Hepatocyte (in vitro differentiated cells): ENCODE measurements around the gene IL2RG. TPM values are rescaled to one million over a fixed set of nuclear protein-coding genes. Genes with fewer than 3 reads are reported as not detected.
A peak's percentile ranks its signal among the peaks of the same experiment; 100 is the strongest.

ENCODE experiments used
- DNase-seq: peaks from one replicate; pipeline ENCODE4 v3.0.0-alpha.2; 2016; ENCODE audit warnings: low spot score
- H2AFZ ChIP-seq: fragments of 200-600 bp; sonication (generic); 2 replicates; pipeline ENCODE4 v1.6.0; 2016; ENCODE audit warnings: antibody characterized with exemption, mild to moderate bottlenecking
- H3K27ac ChIP-seq: fragments of 200-600 bp; sonication (generic); 2 replicates; pipeline ENCODE4 v1.5.1; 2016; ENCODE audit warnings: mild to moderate bottlenecking
- H3K27me3 ChIP-seq: fragments of 200-600 bp; sonication (generic); 2 replicates; pipeline ENCODE4 v1.6.1; 2016
- H3K36me3 ChIP-seq: fragments of 200-600 bp; sonication (generic); replicated peaks from 2 replicates; pipeline ENCODE4 v1.5.1; 2016; ENCODE audit warnings: low read depth; ENCODE audit not compliant: insufficient read depth
- H3K4me1 ChIP-seq: fragments of 200-600 bp; sonication (generic); 2 replicates; pipeline ENCODE4 v1.5.1; 2016; ENCODE audit warnings: mild to moderate bottlenecking, moderate library complexity; ENCODE audit not compliant: insufficient read depth
- H3K4me2 ChIP-seq: fragments of 200-600 bp; sonication (generic); 2 replicates; pipeline ENCODE4 v1.6.0; 2016
- H3K4me3 ChIP-seq: fragments of 200-600 bp; sonication (generic); 2 replicates; pipeline ENCODE4 v1.5.1; 2016; ENCODE audit warnings: mild to moderate bottlenecking
- H3K79me2 ChIP-seq: fragments of 200-600 bp; sonication (generic); 2 replicates; pipeline ENCODE4 v1.6.0; 2017; ENCODE audit warnings: mild to moderate bottlenecking
- H3K9me2 ChIP-seq: fragments of 200-600 bp; sonication (generic); replicated peaks from 2 replicates; pipeline ENCODE4 v1.6.0; 2017; ENCODE audit warnings: mild to moderate bottlenecking; ENCODE audit not compliant: insufficient read depth
- H3K9me3 ChIP-seq: fragments of 200-600 bp; sonication (generic); 2 replicates; pipeline ENCODE4 v1.5.1; 2016; ENCODE audit warnings: low read depth, mild to moderate bottlenecking
- H4K20me1 ChIP-seq: fragments of 200-600 bp; sonication (generic); 2 replicates; pipeline ENCODE4 v1.6.0; 2016; ENCODE audit warnings: mild to moderate bottlenecking; ENCODE audit not compliant: insufficient read depth, poor library complexity, severe bottlenecking
- EZH2 ChIP-seq: fragments of 200-600 bp; sonication (generic); IDR thresholded peaks from 2 replicates; pipeline ENCODE4 v1.6.1; 2016; ENCODE audit warnings: antibody characterized with exemption, mild to moderate bottlenecking, borderline replicate concordance
- EZH2phosphoT487 ChIP-seq: fragments of 200-600 bp; sonication (generic); IDR thresholded peaks from one replicate; pipeline ENCODE4 v1.6.1; 2018; ENCODE audit warnings: antibody characterized with exemption, mild to moderate bottlenecking, low read depth, moderate library complexity; ENCODE audit not compliant: unreplicated experiment, severe bottlenecking
- WGBS: methylation state at CpG from one replicate; pipeline ENCODE4 v1.1.6; 2016; ENCODE audit warnings: low lambda C conversion rate; ENCODE audit errors: missing lambda C conversion rate; 5-methylcytosine and 5-hydroxymethylcytosine counted together
- polyA plus RNA-seq: library from polyadenylated mRNA; unstranded; fragments of >200 nt; fragmentation: Nextera tagmentation; extraction: Ambion mirVana; gene quantifications from 2 replicates; pipeline ENCODE4 v1.2.1, GENCODE V29; 2016
- total RNA-seq: library from RNA; depleted of rRNA; stranded (reverse); fragments of >200 nt; gene quantifications from 2 replicates; pipeline ENCODE4 v1.2.3, GENCODE V29; 2014
- TF ChIP-seq, protein P1 (sequence below): fragments of 200-600 bp; sonication (generic); IDR thresholded peaks from 2 replicates; pipeline ENCODE4 v1.5.1; 2016; ENCODE audit warnings: antibody characterized with exemption, mild to moderate bottlenecking; ENCODE audit not compliant: poor library complexity

IL2RG gene
- total and polyA plus RNA-seq, 2 experiments from 2014 or later, result 7.1 to 13.5 TPM

- H4K20me1 ChIP-seq, result no peaks in the 10 kb centered on the region
- H3K4me2 ChIP-seq, result no peak overlapping the region
- H3K79me2 ChIP-seq, result no peaks in the 10 kb centered on the region
- WGBS, result 80% methylated on average over 31 of the region's 31 CpGs
- TF ChIP-seq, protein P1, sequence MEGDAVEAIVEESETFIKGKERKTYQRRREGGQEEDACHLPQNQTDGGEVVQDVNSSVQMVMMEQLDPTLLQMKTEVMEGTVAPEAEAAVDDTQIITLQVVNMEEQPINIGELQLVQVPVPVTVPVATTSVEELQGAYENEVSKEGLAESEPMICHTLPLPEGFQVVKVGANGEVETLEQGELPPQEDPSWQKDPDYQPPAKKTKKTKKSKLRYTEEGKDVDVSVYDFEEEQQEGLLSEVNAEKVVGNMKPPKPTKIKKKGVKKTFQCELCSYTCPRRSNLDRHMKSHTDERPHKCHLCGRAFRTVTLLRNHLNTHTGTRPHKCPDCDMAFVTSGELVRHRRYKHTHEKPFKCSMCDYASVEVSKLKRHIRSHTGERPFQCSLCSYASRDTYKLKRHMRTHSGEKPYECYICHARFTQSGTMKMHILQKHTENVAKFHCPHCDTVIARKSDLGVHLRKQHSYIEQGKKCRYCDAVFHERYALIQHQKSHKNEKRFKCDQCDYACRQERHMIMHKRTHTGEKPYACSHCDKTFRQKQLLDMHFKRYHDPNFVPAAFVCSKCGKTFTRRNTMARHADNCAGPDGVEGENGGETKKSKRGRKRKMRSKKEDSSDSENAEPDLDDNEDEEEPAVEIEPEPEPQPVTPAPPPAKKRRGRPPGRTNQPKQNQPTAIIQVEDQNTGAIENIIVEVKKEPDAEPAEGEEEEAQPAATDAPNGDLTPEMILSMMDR, result peak; percentile 6
- TF ChIP-seq EZH2, result no peak
- TF ChIP-seq EZH2phosphoT487, result no peak
- no peaks in the 10 kb centered on the region for H3K9me2 ChIP-seq
- H2AFZ ChIP-seq, result no peak overlapping the region
- H3K27me3 ChIP-seq, result no peaks in the 10 kb centered on the region
- H3K36me3 ChIP-seq, result no peaks in the 10 kb centered on the region
- H3K27ac ChIP-seq, result no peak overlapping the region
- H3K9me3 ChIP-seq, result no peaks in the 10 kb centered on the region
- DNase-seq, result no peak
- H3K4me1 ChIP-seq, result peaks cover 32% of the 10 kb centered on the region
- no peak overlapping the region for H3K4me3 ChIP-seq
Observed at GRCh38 chrX:71100581-71101505, 10.5 kb downstream of the IL2RG start.

GRCh38 chrX:71099736-71100135 lies 11.6 kb downstream of the IL2RG start:
- peaks cover 32% of the 10 kb centered on the region for H3K4me1 ChIP-seq
- H3K4me2 ChIP-seq, result no peak overlapping the region

DNA sequence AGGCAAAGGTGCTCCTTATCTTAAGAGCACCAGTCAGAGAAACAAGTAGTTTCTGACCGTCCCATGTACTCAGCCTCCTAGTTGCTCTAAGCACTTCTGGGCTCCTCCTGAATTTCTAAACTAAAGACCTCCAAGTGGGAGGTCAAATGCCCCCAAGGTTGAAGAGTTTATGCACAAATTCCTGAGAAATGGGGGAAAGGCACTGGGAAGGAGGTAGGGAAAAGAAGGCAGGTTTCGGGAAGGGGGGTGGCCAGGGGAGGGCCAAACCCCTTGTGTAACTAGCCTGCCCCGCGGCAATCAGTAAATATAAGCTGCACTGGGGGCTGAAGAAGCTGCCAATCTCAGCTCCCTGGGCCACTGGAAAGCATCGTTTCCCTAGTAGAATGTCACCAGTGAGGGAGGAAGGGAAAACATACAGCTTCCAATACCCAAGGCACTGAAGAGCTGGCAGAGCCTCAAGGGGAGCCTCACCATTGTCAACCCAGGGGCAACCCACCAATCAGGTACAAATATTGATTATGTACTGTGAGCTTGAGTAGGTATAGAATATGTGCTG lies 12.3 kb downstream of the IL2RG start:
- Histone ChIP-seq H3K4me3 (no peak overlapping the region), H3K9me3 (no peaks in the 10 kb centered on the region), H2AFZ (no peak overlapping the region), H3K36me3 (no peaks in the 10 kb centered on the region), H3K4me2 (no peak overlapping the region), H3K4me1 (peaks cover 28% of the 10 kb centered on the region), H4K20me1 (no peaks in the 10 kb centered on the region), H3K27ac (no peak overlapping the region), H3K9me2 (no peaks in the 10 kb centered on the region), H3K27me3 (no peaks in the 10 kb centered on the region), H3K79me2 (no peaks in the 10 kb centered on the region)
- WGBS, result 71% methylated on average over 4 of the region's 5 CpGs
- TF ChIP-seq EZH2phosphoT487 (no peak), EZH2 (no peak)
- TF ChIP-seq, protein P1, result no peak
- no peak for DNase-seq

More at GRCh38 chrX:71099736-71100135, 11.6 kb downstream of the IL2RG start:
- Histone ChIP-seq H3K27me3 (no peaks in the 10 kb centered on the region), H4K20me1 (no peaks in the 10 kb centered on the region), H3K9me3 (no peaks in the 10 kb centered on the region), H3K9me2 (no peaks in the 10 kb centered on the region), H2AFZ (no peak overlapping the region), H3K79me2 (no peaks in the 10 kb centered on the region), H3K36me3 (no peaks in the 10 kb centered on the region), H3K4me3 (no peak overlapping the region), H3K27ac (no peak overlapping the region)
- no peak for TF ChIP-seq EZH2phosphoT487
- no peak for TF ChIP-seq EZH2
- TF ChIP-seq, protein P1, result no peak
- no peak for DNase-seq
- 57% methylated on average over 4 of the region's 4 CpGs for WGBS
